GM19023 (cell line): ENCODE measurements around the gene NUMB.
"Not testable (repeated sequence)": the region's sequence is repeated elsewhere in the genome, so short reads cannot be mapped to it uniquely, and the experiment has no call there.

Experiments used
- ATAC-seq: cut with Tn5 transposase; IDR thresholded peaks from one replicate; pipeline ENCODE4 v1.9.1; 2021; ENCODE audit warnings: mild to moderate bottlenecking, moderate library complexity; ENCODE audit not compliant: unreplicated experiment

Gene NUMB

GRCh38 chr14:73424453-73424852 is 33.9 kb downstream of the NUMB start:
- no peak for ATAC-seq

- not testable (repeated sequence) for ATAC-seq
Measured at GRCh38 chr14:73423092-73423491, 35.3 kb downstream of the NUMB start.

GRCh38 chr14:73422515-73422914 is 35.8 kb downstream of the NUMB start:
- no peak for ATAC-seq

GRCh38 chr14:73418227-73418626 is 40.1 kb downstream of the NUMB start:
- ATAC-seq = no peak

- not testable (repeated sequence) for ATAC-seq
Measured at GRCh38 chr14:73406248-73406647, 52.1 kb downstream of the NUMB start.

- ATAC-seq = no peak
Measured at GRCh38 chr14:73403181-73403752, 55.1 kb downstream of the NUMB start.

GRCh38 chr14:73402579-73402978 is 55.8 kb downstream of the NUMB start:
- ATAC-seq = no peak

- ATAC-seq = no peak
Measured at GRCh38 chr14:73397810-73398209, 60.5 kb downstream of the NUMB start.

- ATAC-seq = no peak
Measured at GRCh38 chr14:73394317-73394716, 64.0 kb downstream of the NUMB start.

- no peak for ATAC-seq
Measured at GRCh38 chr14:73393375-73393774, 65.0 kb downstream of the NUMB start.

GRCh38 chr14:73392329-73393257 is 65.8 kb downstream of the NUMB start:
- no peak for ATAC-seq

- not testable (repeated sequence) for ATAC-seq
Measured at GRCh38 chr14:73387860-73388259, 70.5 kb downstream of the NUMB start.

GRCh38 chr14:73386342-73386741 is 72.0 kb downstream of the NUMB start:
- no peak for ATAC-seq

GRCh38 chr14:73385021-73385420 is 73.3 kb downstream of the NUMB start:
- not testable (repeated sequence) for ATAC-seq

- ATAC-seq = no peak
Measured at GRCh38 chr14:73383356-73383755, 75.0 kb downstream of the NUMB start.

- ATAC-seq = no peak
Measured at GRCh38 chr14:73381380-73382013, 76.8 kb downstream of the NUMB start.

- no peak for ATAC-seq
Measured at GRCh38 chr14:73376585-73376984, 81.8 kb downstream of the NUMB start.

GRCh38 chr14:73375861-73376260 is 82.5 kb downstream of the NUMB start:
- ATAC-seq = no peak

GRCh38 chr14:73374218-73374617 is 84.1 kb downstream of the NUMB start:
- ATAC-seq = no peak

GRCh38 chr14:73372529-73372928 is 85.8 kb downstream of the NUMB start:
- no peak for ATAC-seq

GRCh38 chr14:73370561-73370960 is 87.8 kb downstream of the NUMB start:
- no peak for ATAC-seq

GRCh38 chr14:73369428-73369827 is 88.9 kb downstream of the NUMB start:
- ATAC-seq = no peak
